ENCODE measurements around the gene DUSP3.

GRCh38 chr17:43740541-43740940 is 38.2 kb downstream of the DUSP3 start:
- no peak for TF ChIP-seq CTCF (conservative IDR thresholded peaks at IDR 0.05)
- no peak for TF ChIP-seq EZH2 (IDR thresholded peaks at IDR 0.05; ENCODE audit: low read depth)

Data from PC-9 (cell line).